ENCODE measurements around the gene LDHAL6B.

LDHAL6B gene

GRCh38 chr15:59255680-59256336, 49.2 kb downstream of the LDHAL6B start:
- no peak for DNase-seq

- DNase-seq = no peak
These were observed 49.8 kb downstream of the LDHAL6B start for GRCh38 chr15:59256482-59256881.

GRCh38 chr15:59257140-59257539, 50.5 kb downstream of the LDHAL6B start:
- DNase-seq = no peak
